Measurements from ENCODE around the gene COQ4.

GRCh38 chr9:128286440-128286839, 36.2 kb upstream of the COQ4 start:
- TF ChIP-seq CTCF (IDR thresholded peaks at IDR 0.05): no peak
- no peak for TF ChIP-seq POLR2A (IDR thresholded peaks at IDR 0.05)
- no peak for TF ChIP-seq POLR2AphosphoS5 (IDR thresholded peaks at IDR 0.05; ENCODE audit: insufficient read depth in 1 of 2, low read depth in 1 of 2)
